Body of pancreas (tissue), 4 donors: ENCODE data around the gene CDKN2B-AS1. TPM values are rescaled to one million over a fixed set of nuclear protein-coding genes. Genes with fewer than 3 reads are reported as not detected.

Source experiments
- ATAC-seq: fragments of 150-250 bp; one replicate; pipeline ENCODE4 v1.9.1; 2016
- DNase-seq, 4 donors: peaks; one replicate each; pipeline ENCODE4 v3.0.0-alpha.2; 2019
- H3K27ac ChIP-seq, 4 donors: fragments of 200-600 bp; sonication (generic); 1 replicate in 3 of 4; 2 replicates in 1 of 4; pipeline versions ENCODE4 v1.5.1 to v1.6.1; 2016 to 2019; ENCODE audit warnings: mild to moderate bottlenecking in 1 of 4, mixed read lengths in 1 of 4, moderate library complexity in 1 of 4
- H3K27me3 ChIP-seq, 2 donors: fragments of 200-600 bp; sonication (generic); one replicate each; pipeline ENCODE4 v1.6.0; 2016; ENCODE audit warnings: mild to moderate bottlenecking in 1 of 2
- H3K36me3 ChIP-seq, 2 donors: fragments of 200-600 bp; sonication (generic); replicated peaks in 1 of 2; 2 replicates each; pipeline ENCODE4 v1.5.1; 2016; ENCODE audit warnings: low read depth in 2 of 2; ENCODE audit not compliant: insufficient read depth in 1 of 2
- H3K4me1 ChIP-seq: fragments of 200-600 bp; sonication (generic); one replicate; pipeline ENCODE4 v1.6.0; 2016
- H3K4me3 ChIP-seq, 2 donors: fragments of 200-600 bp; sonication (generic); 1 replicate in 1 of 2; 2 replicates in 1 of 2; pipeline ENCODE4 v1.5.1; 2016 to 2019
- H3K9me3 ChIP-seq, 3 donors: fragments of 200-600 bp; sonication (generic); 1 replicate in 2 of 3; 2 replicates in 1 of 3; pipeline ENCODE4 v1.5.1; 2016
- CTCF ChIP-seq, 7 experiments: fragments of 450-650 bp in 4 of 7; fragments of 200-600 bp in 3 of 7; sonication (generic) in 3 of 7; IDR thresholded peaks; one replicate each; pipeline ENCODE4 v1.5.1; 2016 to 2019; ENCODE audit warnings: antibody characterized with exemption in 7 of 7
- POLR2A ChIP-seq, 3 donors: fragments of 450-650 bp; IDR thresholded peaks; one replicate each; pipeline ENCODE4 v1.6.1; 2016; ENCODE audit warnings: antibody characterized with exemption in 3 of 3, mild to moderate bottlenecking in 2 of 3
- WGBS, 2 donors: methylation state at CpG; one replicate each; pipeline ENCODE4 v1.1.5; 2017; 5-methylcytosine and 5-hydroxymethylcytosine counted together
- intact Hi-C: fragments of 100-400 bp; cut with DNase I; formaldehyde crosslinking; loops from one replicate; pipeline ENCODE4 v1.15.1; 2023
- total RNA-seq, 2 donors: library from RNA; depleted of rRNA; stranded (reverse); fragments of >200 nt; gene quantifications; one replicate each; pipeline ENCODE4 v1.1.0, GENCODE V29; 2016

CDKN2B-AS1 gene
- total RNA-seq, 2 donors from 2014 or later: 0.26 TPM; not detected in 1

GRCh38 chr9:21976334-21976875, 18.2 kb upstream of the CDKN2B-AS1 start:
- ATAC-seq: no peak
- TF ChIP-seq CTCF (IDR thresholded peaks at IDR 0.05): no peak
- no peak for TF ChIP-seq POLR2A (IDR thresholded peaks at IDR 0.05)

GRCh38 chr9:21982391-21982790, 12.2 kb upstream of the CDKN2B-AS1 start:
- no peak for TF ChIP-seq POLR2A (IDR thresholded peaks at IDR 0.05)
- TF ChIP-seq CTCF (IDR thresholded peaks at IDR 0.05): no peak
- H3K4me3 ChIP-seq: no peak overlapping the region
- peaks cover 0 to 4% of the 10 kb centered on the region in 2 donors for H3K27me3 ChIP-seq
- ATAC-seq (no peak), DNase-seq (no peak)
- no peak overlapping the region for H3K27ac ChIP-seq
- H3K9me3 ChIP-seq: no peaks in the 10 kb centered on the region
- H3K4me1 ChIP-seq: no peaks in the 10 kb centered on the region
- H3K36me3 ChIP-seq: no peaks in the 10 kb centered on the region
- WGBS, 2 donors: 40 to 48% methylated on average over 1 of the region's 1 CpG
- intact Hi-C loops: no loop called here

More at GRCh38 chr9:21976334-21976875, 18.2 kb upstream of the CDKN2B-AS1 start:
- Histone ChIP-seq H3K9me3 (no peaks in the 10 kb centered on the region), H3K36me3 (no peaks in the 10 kb centered on the region), H3K4me3 (no peak overlapping the region), H3K4me1 (peaks cover 18% of the 10 kb centered on the region), H3K27me3 (peaks cover 17 to 49% of the 10 kb centered on the region in 2 donors), H3K27ac (no peak overlapping the region)
- intact Hi-C loops: no loop called here
- no peak for DNase-seq
- WGBS, 2 donors: 19 to 28% methylated on average over 19 of the region's 19 CpGs

GRCh38 chr9:21982861-21983560, 11.6 kb upstream of the CDKN2B-AS1 start:
- TF ChIP-seq CTCF (IDR thresholded peaks at IDR 0.05) (no peak), POLR2A (IDR thresholded peaks at IDR 0.05) (no peak)
- Histone ChIP-seq H3K27me3 (peaks cover 0 to 9% of the 10 kb centered on the region in 2 donors), H3K36me3 (no peaks in the 10 kb centered on the region), H3K4me1 (no peaks in the 10 kb centered on the region), H3K27ac (no peak overlapping the region), H3K4me3 (no peak overlapping the region), H3K9me3 (no peaks in the 10 kb centered on the region)
- ATAC-seq (no peak), DNase-seq (no peak)
- intact Hi-C loops: no loop called here
- WGBS, 2 donors: 65 to 80% methylated on average over 1 of the region's 1 CpG

- no peak for DNase-seq
- Histone ChIP-seq H3K27me3 (peaks cover 0 to 9% of the 10 kb centered on the region in 2 donors), H3K9me3 (no peaks in the 10 kb centered on the region), H3K27ac (no peak overlapping the region), H3K4me1 (no peaks in the 10 kb centered on the region), H3K4me3 (no peak overlapping the region), H3K36me3 (no peaks in the 10 kb centered on the region)
- TF ChIP-seq CTCF (IDR thresholded peaks at IDR 0.05): no peak
- no peak for TF ChIP-seq POLR2A (IDR thresholded peaks at IDR 0.05)
- intact Hi-C loops: no loop called here
- ATAC-seq: no peak
- 57 to 73% methylated on average over 1 of the region's 1 CpG for WGBS, 2 donors
Observed at GRCh38 chr9:21983561-21983935, 11.0 kb upstream of the CDKN2B-AS1 start.

GRCh38 chr9:21984101-21984500, 10.5 kb upstream of the CDKN2B-AS1 start:
- Histone ChIP-seq H3K9me3 (no peaks in the 10 kb centered on the region), H3K27me3 (peaks cover 0 to 13% of the 10 kb centered on the region in 2 donors), H3K36me3 (no peaks in the 10 kb centered on the region), H3K4me3 (no peak overlapping the region), H3K4me1 (no peaks in the 10 kb centered on the region), H3K27ac (no peak overlapping the region)
- TF ChIP-seq CTCF (IDR thresholded peaks at IDR 0.05) (no peak), POLR2A (IDR thresholded peaks at IDR 0.05) (no peak)
- DNase-seq (no peak), ATAC-seq (no peak)
- intact Hi-C loops: no loop called here
